Endodermal cell (in vitro differentiated cells): Measurements from ENCODE around the gene SRPRA. TPM values are rescaled to one million over a fixed set of nuclear protein-coding genes. Genes with fewer than 3 reads are reported as not detected.

ENCODE experiments used
- DNase-seq: peaks from one replicate; pipeline ENCODE4 v3.0.0-alpha.2; 2017
- H3K27ac ChIP-seq: 2 replicates; pipeline ENCODE4 v1.5.1; 2013; ENCODE audit warnings: mild to moderate bottlenecking, low read depth, low read length, moderate library complexity
- H3K27me3 ChIP-seq: 2 replicates; pipeline ENCODE4 v1.6.1; 2013; ENCODE audit warnings: mild to moderate bottlenecking, low read length, moderate library complexity; ENCODE audit not compliant: insufficient read depth, control insufficient read depth, poor library complexity, severe bottlenecking
- H3K36me3 ChIP-seq: 2 replicates; pipeline ENCODE4 v1.7.0; 2013; ENCODE audit warnings: mild to moderate bottlenecking, low read length, moderate library complexity; ENCODE audit not compliant: control insufficient read depth, insufficient read depth
- H3K4me1 ChIP-seq: one replicate; pipeline ENCODE4 v1.7.0; 2013; ENCODE audit warnings: low read length; ENCODE audit not compliant: control insufficient read depth, insufficient read depth
- H3K4me3 ChIP-seq: 2 replicates; pipeline ENCODE4 v1.5.1; 2013; ENCODE audit warnings: mild to moderate bottlenecking, low read length, moderate library complexity
- H3K9ac ChIP-seq: 2 replicates; pipeline ENCODE4 v1.6.1; 2013; ENCODE audit warnings: mild to moderate bottlenecking, low read length, moderate library complexity; ENCODE audit not compliant: poor library complexity, severe bottlenecking; ENCODE audit errors: extremely low read depth
- H3K9me3 ChIP-seq: 2 replicates; pipeline ENCODE4 v1.6.1; 2013; ENCODE audit warnings: mild to moderate bottlenecking, low read length, moderate library complexity; ENCODE audit not compliant: control insufficient read depth
- H3K27ac Mint-ChIP-seq: 2 replicates; pipeline ENCODE4 v1.8.0; 2020; ENCODE audit warnings: mixed read lengths
- H3K27me3 Mint-ChIP-seq: 2 replicates; pipeline ENCODE4 v1.8.0; 2021; ENCODE audit warnings: mild to moderate bottlenecking, mixed read lengths; ENCODE audit not compliant: insufficient read depth
- H3K36me3 Mint-ChIP-seq: 2 replicates; pipeline ENCODE4 v1.8.0; 2020; ENCODE audit warnings: low read depth, mixed read lengths
- H3K4me1 Mint-ChIP-seq: 2 replicates; pipeline ENCODE4 v1.8.0; 2020; ENCODE audit warnings: mixed read lengths
- H3K4me3 Mint-ChIP-seq: 2 replicates; pipeline ENCODE4 v1.8.0; 2020; ENCODE audit warnings: mild to moderate bottlenecking, moderate library complexity, mixed read lengths
- H3K9me3 Mint-ChIP-seq: 2 replicates; pipeline ENCODE4 v1.8.0; 2020; ENCODE audit warnings: mild to moderate bottlenecking, mixed read lengths
- CTCF ChIP-seq: fragments of 200-600 bp; sonication (generic); conservative IDR thresholded peaks from 2 replicates; pipeline ENCODE4 v1.5.0; 2021; ENCODE audit warnings: antibody characterized with exemption, mild to moderate bottlenecking
- whole genome bisulfite sequencing, 2 experiments: methylation state at CpG; one replicate each; pipeline versions ENCODE4 v1.1.5 to v1.1.7; 2013; ENCODE audit warnings: missing lambda C conversion rate in 2 of 2, mixed read lengths in 1 of 2; ENCODE audit not compliant: insufficient coverage in 1 of 2, insufficient read length in 1 of 2; 5-methylcytosine and 5-hydroxymethylcytosine counted together
- total RNA-seq, 2 donors: library from RNA; stranded (reverse); fragmentation: NEBNext Ultra II Directional in 1 of 2; extraction: Animal tissue kit (Norgen Biotek cat#: 25700) in 1 of 2; gene quantifications; 2 replicates in 1 of 2; 3 replicates in 1 of 2; pipeline ENCODE4 v1.2.1, GENCODE V29; 2021

The SRPRA gene
- total RNA-seq, 2 donors from 2014 or later: 68.4 to 79.2 TPM

DNA sequence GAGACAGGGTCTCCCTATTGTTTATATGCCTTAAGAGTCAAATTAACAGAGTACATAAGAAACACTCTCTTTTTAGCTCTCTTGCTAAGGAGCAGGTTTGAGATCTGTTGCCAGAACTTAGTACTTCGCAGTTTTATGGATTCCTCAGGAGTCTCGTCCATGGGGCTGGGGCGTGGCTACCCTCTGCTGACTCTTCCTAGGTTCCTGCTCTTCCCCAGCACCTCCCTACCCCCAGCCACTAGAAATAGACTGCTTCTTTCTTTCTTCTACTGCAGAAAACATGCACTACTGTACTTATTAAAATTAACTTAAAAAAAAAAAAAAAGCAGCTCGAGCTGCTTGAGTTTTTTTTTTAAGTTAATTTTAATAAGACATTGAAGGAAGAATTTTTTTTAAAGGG lies 49.1 kb downstream of the SRPRA start:
- H3K36me3 Mint-ChIP-seq: peaks cover 11% of the 10 kb centered on the region
- 67 to 74% methylated on average over 3 to 4 of the region's 4 CpGs for WGBS, 2 experiments

DNA sequence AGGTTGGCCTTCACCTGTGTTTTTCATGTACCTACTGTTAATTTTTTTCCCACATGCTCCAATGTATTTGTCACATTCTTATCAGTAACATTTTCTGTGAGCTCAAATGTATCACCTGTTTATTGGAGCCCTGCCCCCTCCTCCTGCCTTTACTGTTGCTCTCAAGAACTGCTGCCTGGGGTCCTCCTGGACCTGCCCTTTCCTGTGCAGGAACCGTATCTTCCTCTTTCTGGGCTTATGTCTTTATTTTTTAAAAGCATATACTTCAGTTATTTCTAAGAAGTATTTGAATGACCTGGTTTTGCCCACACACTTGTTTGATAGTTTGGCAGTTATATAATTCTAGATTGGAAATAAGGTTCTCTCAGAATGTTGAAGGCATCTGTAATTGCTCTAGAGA lies 51.2 kb downstream of the SRPRA start:
- no peak overlapping the region for H3K9ac ChIP-seq
- no peak overlapping the region for H3K27ac Mint-ChIP-seq
- no peaks in the 10 kb centered on the region for H3K27me3 ChIP-seq
- no peak overlapping the region for H3K4me3 Mint-ChIP-seq
- no peaks in the 10 kb centered on the region for H3K9me3 Mint-ChIP-seq
- H3K4me3 ChIP-seq: no peak overlapping the region
- no peak for DNase-seq
- TF ChIP-seq CTCF: no peak
- WGBS, 2 experiments: no CpG with 5 or more reads among the region's 1 CpG
- H3K36me3 ChIP-seq: peaks cover 3% of the 10 kb centered on the region
- H3K36me3 Mint-ChIP-seq: peaks cover 5% of the 10 kb centered on the region
- no peaks in the 10 kb centered on the region for H3K4me1 ChIP-seq
- no peaks in the 10 kb centered on the region for H3K27me3 Mint-ChIP-seq
- no peak overlapping the region for H3K27ac ChIP-seq
- no peaks in the 10 kb centered on the region for H3K9me3 ChIP-seq
- H3K4me1 Mint-ChIP-seq: peaks cover 14% of the 10 kb centered on the region

More for the DNA sequence above, 49.1 kb downstream of the SRPRA start:
- no peak for DNase-seq
- H3K4me1 ChIP-seq: no peaks in the 10 kb centered on the region
- peaks cover 4% of the 10 kb centered on the region for H3K9me3 Mint-ChIP-seq
- peaks cover 8% of the 10 kb centered on the region for H3K4me1 Mint-ChIP-seq
- H3K9me3 ChIP-seq: no peaks in the 10 kb centered on the region
- no peaks in the 10 kb centered on the region for H3K27me3 Mint-ChIP-seq
- H3K27ac ChIP-seq: no peak overlapping the region
- no peak for TF ChIP-seq CTCF
- no peak overlapping the region for H3K4me3 ChIP-seq
- no peaks in the 10 kb centered on the region for H3K27me3 ChIP-seq
- peaks cover 3% of the 10 kb centered on the region for H3K36me3 ChIP-seq
- H3K27ac Mint-ChIP-seq: no peak overlapping the region
- no peak overlapping the region for H3K4me3 Mint-ChIP-seq
- H3K9ac ChIP-seq: no peak overlapping the region

- Histone ChIP-seq H3K9me3 (no peaks in the 10 kb centered on the region), H3K27me3 (no peaks in the 10 kb centered on the region), H3K4me1 (no peaks in the 10 kb centered on the region), H3K36me3 (peaks cover 3% of the 10 kb centered on the region), H3K27ac (no peak overlapping the region), H3K9ac (no peak overlapping the region), H3K4me3 (no peak overlapping the region)
- TF ChIP-seq CTCF: no peak
- Mint-ChIP-seq H3K36me3 (no peaks in the 10 kb centered on the region), H3K27me3 (no peaks in the 10 kb centered on the region), H3K4me1 (peaks cover 19% of the 10 kb centered on the region), H3K4me3 (no peak overlapping the region), H3K9me3 (no peaks in the 10 kb centered on the region), H3K27ac (no peak overlapping the region)
- DNase-seq: no peak
- 85 to 94% methylated on average over 3 to 6 of the region's 6 CpGs for WGBS, 2 experiments
These were observed 52.0 kb downstream of the SRPRA start for GRCh38 chr11:126216526-126217305.
